ENCODE data around the gene VSTM4. TPM values are rescaled to one million over a fixed set of nuclear protein-coding genes. Genes with fewer than 3 reads are reported as not detected.

The VSTM4 gene
- total RNA-seq, 2 donors from 2014 or later, result 1.2 to 3.1 TPM

DNA sequence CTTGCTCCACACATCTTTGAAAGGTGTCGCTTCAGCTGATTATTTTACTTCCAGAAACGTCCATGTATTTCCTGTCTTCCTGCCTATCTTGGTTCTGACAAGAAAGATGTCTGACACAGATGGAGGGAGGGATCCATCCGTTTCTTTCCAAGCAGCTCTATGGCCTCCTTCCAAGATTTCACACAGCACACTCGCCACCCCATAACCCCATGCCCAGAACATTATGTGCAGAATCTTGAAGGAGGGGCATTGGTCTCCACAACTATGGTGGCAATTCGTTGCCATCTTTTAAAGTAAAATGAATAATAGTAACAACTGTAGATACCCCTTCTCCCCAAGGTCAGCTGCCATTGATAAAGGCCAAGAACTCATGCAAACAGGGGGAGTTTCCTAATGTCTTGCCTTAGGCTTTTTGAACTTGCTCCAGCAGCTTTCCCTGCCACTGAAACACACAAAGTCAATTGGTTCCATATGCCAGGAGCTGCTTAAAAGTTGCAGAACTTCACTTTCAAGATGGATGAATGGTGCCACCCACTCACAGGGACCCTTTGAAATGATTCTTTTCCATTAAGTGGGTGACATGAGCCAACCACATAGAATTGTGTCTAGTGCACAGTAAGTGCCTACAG lies 60.0 kb downstream of the VSTM4 start:
- H3K9me3 ChIP-seq, result no peaks in the 10 kb centered on the region
- H3K4me1 ChIP-seq, result no peaks in the 10 kb centered on the region
- H3K27me3 ChIP-seq, result no peaks in the 10 kb centered on the region
- H3K36me3 ChIP-seq, result no peaks in the 10 kb centered on the region
- DNase-seq, result no peak
- TF ChIP-seq, protein P1, sequence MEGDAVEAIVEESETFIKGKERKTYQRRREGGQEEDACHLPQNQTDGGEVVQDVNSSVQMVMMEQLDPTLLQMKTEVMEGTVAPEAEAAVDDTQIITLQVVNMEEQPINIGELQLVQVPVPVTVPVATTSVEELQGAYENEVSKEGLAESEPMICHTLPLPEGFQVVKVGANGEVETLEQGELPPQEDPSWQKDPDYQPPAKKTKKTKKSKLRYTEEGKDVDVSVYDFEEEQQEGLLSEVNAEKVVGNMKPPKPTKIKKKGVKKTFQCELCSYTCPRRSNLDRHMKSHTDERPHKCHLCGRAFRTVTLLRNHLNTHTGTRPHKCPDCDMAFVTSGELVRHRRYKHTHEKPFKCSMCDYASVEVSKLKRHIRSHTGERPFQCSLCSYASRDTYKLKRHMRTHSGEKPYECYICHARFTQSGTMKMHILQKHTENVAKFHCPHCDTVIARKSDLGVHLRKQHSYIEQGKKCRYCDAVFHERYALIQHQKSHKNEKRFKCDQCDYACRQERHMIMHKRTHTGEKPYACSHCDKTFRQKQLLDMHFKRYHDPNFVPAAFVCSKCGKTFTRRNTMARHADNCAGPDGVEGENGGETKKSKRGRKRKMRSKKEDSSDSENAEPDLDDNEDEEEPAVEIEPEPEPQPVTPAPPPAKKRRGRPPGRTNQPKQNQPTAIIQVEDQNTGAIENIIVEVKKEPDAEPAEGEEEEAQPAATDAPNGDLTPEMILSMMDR (IDR thresholded peaks at IDR 0.05), result no peak
- no peak overlapping the region for H3K9ac ChIP-seq (ENCODE audit: low read depth in 2 of 2, low read length in 2 of 2)
- H3K27ac ChIP-seq, result no peak overlapping the region
- intact Hi-C loops (cut with DNase I), result no loop called here
- H3K4me3 ChIP-seq, result no peak overlapping the region

DNA sequence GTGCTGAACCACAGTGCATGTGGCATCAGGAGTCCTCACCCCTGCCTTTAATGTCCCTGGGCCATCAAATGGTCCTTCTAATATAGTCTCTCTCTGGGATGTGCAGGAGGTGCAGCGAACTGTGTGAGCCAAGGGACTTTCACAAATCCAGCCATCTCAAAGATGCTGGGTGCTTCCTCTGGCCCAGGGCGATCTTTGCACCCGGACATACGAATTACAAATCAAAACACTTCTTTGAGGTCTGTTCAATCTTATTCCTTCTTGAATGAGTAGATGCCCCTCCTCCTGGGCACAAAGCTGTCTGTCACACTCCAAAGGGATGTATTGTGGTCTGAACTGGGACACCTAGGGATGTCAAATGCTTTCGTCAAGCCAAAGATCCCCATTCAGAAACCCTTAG lies 60.6 kb downstream of the VSTM4 start:
- intact Hi-C loops (cut with DNase I), result no loop called here
- TF ChIP-seq, protein P1 (IDR thresholded peaks at IDR 0.05), result no peak

GRCh38 chr10:49053998-49054692 lies 61.2 kb downstream of the VSTM4 start:
- no peaks in the 10 kb centered on the region for H3K27me3 ChIP-seq
- H3K36me3 ChIP-seq, result no peaks in the 10 kb centered on the region
- no peak overlapping the region for H3K4me3 ChIP-seq
- intact Hi-C loops (cut with DNase I), result no loop called here
- no peak overlapping the region for H3K9ac ChIP-seq (ENCODE audit: low read depth in 2 of 2, low read length in 2 of 2)
- no peak overlapping the region for H3K27ac ChIP-seq
- DNase-seq, result no peak
- no peaks in the 10 kb centered on the region for H3K4me1 ChIP-seq
- no peaks in the 10 kb centered on the region for H3K9me3 ChIP-seq
- TF ChIP-seq, protein P1 (IDR thresholded peaks at IDR 0.05), result no peak

More for the DNA sequence above, 60.6 kb downstream of the VSTM4 start:
- Histone ChIP-seq H3K4me1 (no peaks in the 10 kb centered on the region), H3K9ac (ENCODE audit: low read depth in 2 of 2, low read length in 2 of 2) (no peak overlapping the region), H3K9me3 (no peaks in the 10 kb centered on the region), H3K27me3 (no peaks in the 10 kb centered on the region), H3K36me3 (no peaks in the 10 kb centered on the region), H3K4me3 (no peak overlapping the region), H3K27ac (no peak overlapping the region)
- DNase-seq, result no peak

- H3K27me3 ChIP-seq, result no peaks in the 10 kb centered on the region
- intact Hi-C loops (cut with DNase I), result no loop called here
- no peaks in the 10 kb centered on the region for H3K36me3 ChIP-seq
- H3K9me3 ChIP-seq, result no peaks in the 10 kb centered on the region
- H3K4me3 ChIP-seq, result no peak overlapping the region
- H3K27ac ChIP-seq, result no peak overlapping the region
- TF ChIP-seq, protein P1 (IDR thresholded peaks at IDR 0.05), result no peak
- H3K4me1 ChIP-seq, result no peaks in the 10 kb centered on the region
- no peak overlapping the region for H3K9ac ChIP-seq (ENCODE audit: low read depth in 2 of 2, low read length in 2 of 2)
- no peak for DNase-seq
Measured at GRCh38 chr10:49053053-49053997, 62.0 kb downstream of the VSTM4 start.

- DNase-seq, result no peak
- Histone ChIP-seq H3K4me3 (no peak overlapping the region), H3K4me1 (no peaks in the 10 kb centered on the region), H3K27me3 (no peaks in the 10 kb centered on the region), H3K9ac (ENCODE audit: low read depth in 2 of 2, low read length in 2 of 2) (no peak overlapping the region), H3K27ac (no peak overlapping the region), H3K9me3 (no peaks in the 10 kb centered on the region), H3K36me3 (no peaks in the 10 kb centered on the region)
- intact Hi-C loops (cut with DNase I), result no loop called here
- TF ChIP-seq, protein P1 (IDR thresholded peaks at IDR 0.05), result no peak
Measured at GRCh38 chr10:49052069-49052468, 63.3 kb downstream of the VSTM4 start.
